HG02840 (cell line): ENCODE results near the gene ST14.

ENCODE experiments used
- ATAC-seq: cut with Tn5 transposase; IDR thresholded peaks from one replicate; pipeline ENCODE4 v1.9.1; 2021; ENCODE audit warnings: mild to moderate bottlenecking, moderate library complexity, moderate number of reproducible peaks; ENCODE audit not compliant: unreplicated experiment, low FRiP score

ST14 gene

DNA sequence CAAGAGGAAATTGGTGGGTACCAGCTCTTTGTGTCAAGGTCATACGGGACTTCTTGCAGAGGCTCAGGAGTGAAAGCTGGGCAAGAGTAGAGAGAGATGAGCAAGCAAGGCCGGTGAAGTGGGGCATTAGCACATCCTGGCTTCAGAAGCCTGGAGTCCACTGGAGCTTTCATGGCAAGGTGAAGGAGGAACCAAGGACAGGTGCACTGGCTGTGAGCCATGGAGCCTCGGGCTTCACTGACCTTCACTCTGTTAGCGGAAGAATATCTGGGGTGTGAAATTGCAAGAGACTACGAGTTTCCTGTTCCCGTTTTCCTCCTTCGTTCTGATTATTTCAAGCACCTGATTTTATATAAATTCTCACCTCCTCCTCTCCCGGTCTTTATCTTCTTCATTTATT, 25.9 kb upstream of the ST14 start:
- ATAC-seq, result no peak

DNA sequence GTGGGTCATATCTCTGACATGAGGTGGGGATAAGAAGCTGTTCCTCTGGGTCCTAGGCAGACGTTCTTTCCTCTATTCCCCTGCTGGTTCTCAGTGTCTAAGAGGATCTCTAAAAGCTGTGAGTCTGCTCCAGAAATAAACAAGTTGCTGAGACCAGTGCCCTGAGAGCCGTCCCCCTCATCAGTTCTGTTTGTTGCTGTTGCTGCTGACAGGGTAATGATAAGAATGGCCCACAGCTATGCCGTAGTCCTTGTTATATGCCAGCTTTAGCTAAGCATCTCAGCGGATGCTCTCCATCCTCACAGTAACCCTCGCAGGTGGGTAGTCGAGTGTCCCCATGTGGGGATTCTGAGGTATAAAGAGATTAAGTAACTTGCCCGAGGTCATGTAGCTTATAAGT, 23.5 kb upstream of the ST14 start:
- no peak for ATAC-seq

DNA sequence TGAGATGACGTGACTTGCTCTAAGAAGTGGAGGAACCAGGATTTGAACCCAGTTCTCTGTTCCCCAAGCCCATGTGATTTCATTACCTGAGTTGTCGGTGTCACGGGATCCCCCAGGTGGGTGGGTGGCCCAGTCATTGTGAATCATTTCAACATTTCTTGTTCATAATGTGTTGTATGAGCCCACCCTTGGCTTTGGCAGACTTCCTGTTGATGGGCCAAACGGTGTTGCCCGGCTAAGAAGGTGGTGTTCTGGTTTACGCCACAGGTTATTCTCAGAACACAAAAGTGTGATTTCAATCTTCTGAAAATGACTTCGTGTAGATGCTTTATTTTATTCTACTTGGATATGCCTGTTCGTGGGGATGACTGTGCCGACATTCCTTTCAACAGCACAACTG, 21.6 kb upstream of the ST14 start:
- ATAC-seq, result no peak

DNA sequence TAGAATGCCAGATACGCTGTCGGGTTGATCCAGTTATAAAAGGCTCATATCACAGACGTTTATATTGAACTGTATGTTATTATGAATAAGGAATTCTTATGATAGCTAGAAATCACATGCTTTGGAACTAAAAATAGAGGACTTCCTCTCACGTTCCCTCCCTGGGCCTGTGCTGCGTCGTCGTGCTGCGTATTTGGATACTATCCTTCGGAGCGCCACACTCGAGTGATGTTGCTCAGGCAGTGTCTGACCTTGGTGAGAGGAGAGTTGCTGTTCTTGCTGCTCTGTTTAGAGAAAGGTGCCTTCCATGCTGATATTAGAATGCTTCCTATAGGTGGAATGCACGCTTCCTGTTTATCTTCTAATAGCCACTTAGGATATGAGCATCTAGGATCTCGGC, 20.2 kb upstream of the ST14 start:
- no peak for ATAC-seq

DNA sequence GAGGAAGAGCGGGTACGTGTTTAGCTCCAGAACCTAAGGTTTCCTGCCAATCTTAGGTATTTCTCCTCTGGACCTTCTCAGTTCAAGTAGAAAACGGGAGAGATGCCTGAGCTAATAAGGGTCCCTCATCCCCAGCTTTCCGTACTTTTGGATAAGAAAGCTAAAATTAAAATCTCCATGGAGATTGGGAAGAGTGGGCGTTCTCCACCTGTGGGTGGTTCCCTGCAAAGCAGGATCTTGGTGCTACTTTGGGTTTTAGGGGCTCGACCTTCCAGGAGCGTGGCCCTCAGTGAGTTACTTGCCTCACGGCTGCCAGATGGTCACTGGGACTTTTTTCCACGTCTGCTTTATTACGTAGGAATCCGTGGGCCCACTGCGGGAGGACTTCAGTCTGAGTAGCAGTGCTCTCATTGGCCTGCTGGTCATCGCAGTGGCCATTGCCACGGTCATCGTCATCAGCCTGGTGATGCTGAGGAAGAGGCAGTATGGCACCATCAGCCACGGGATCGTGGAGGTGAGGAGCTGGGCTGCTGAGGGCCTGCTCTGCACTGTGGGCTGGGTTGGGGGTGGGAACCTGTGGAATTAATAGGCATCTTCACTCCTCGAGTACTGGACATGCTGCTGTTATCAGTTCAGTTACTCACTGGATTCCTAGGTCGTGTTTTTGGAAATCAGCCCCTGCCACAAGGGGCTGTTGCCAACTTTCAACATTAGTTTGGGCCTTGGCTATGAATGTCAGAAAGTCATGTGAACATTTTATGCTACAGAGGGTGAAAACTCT, 17.8 kb upstream of the ST14 start:
- no peak for ATAC-seq

DNA sequence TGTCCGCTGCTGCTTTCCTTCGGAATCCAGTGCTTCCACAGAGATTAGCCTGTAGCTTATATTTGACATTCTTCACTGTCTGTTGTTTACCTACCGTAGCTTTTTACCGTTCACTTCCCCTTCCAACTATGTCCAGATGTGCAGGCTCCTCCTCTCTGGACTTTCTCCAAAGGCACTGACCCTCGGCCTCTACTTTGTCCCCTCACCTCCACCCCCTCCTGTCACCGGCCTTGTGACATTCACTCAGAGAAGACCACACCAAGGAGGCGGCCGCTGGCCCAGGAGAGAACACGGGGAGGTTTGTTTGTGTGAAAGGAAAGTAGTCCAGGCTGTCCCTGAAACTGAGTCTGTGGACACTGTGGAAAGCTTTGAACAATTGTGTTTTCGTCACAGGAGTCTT, 15.4 kb upstream of the ST14 start:
- no peak for ATAC-seq

DNA sequence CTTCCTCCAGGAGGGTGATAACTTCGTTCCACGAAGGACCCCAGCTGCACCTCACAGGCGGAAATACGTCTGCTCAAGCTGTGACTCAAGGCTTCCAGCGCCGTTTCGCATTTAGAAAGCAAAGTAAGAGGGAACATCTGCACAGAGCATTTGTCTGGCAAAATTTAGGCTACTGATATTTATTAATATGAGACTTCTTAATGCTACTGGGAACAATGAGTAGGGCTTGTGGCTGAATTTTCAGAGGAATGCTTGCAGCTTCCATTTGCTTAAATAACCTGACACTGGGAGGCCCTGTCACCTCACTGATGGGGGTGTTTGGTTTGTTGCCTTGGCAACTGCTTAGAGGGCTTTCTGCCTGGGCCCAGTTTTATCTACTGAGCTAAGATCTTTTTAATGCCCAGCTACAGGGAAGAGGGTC, 14.7 kb upstream of the ST14 start:
- no peak for ATAC-seq

DNA sequence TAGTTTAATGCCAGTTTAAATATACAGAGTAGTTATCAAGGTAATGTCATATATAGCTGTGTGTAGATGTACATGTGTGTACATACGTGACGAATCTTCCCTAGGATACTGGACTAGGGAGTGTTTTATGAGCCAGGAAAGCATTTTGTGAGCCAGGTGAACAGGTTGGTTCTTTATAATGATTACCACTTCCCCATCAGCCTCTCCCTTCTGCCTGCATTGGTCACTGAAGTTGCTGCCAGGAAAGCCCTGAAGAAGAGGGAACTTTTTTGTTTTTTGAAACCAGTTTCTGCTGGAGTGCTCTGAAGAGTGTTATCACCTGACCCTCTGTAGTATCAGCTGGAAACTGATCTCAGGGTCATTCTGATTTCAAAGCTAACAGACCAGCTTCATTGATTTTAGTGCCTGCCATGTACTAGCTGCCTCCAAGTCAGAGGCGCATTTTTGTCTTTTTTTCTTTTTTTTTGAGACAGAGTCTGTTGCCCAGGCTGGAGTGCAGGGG, 14.2 kb upstream of the ST14 start:
- no peak for ATAC-seq

DNA sequence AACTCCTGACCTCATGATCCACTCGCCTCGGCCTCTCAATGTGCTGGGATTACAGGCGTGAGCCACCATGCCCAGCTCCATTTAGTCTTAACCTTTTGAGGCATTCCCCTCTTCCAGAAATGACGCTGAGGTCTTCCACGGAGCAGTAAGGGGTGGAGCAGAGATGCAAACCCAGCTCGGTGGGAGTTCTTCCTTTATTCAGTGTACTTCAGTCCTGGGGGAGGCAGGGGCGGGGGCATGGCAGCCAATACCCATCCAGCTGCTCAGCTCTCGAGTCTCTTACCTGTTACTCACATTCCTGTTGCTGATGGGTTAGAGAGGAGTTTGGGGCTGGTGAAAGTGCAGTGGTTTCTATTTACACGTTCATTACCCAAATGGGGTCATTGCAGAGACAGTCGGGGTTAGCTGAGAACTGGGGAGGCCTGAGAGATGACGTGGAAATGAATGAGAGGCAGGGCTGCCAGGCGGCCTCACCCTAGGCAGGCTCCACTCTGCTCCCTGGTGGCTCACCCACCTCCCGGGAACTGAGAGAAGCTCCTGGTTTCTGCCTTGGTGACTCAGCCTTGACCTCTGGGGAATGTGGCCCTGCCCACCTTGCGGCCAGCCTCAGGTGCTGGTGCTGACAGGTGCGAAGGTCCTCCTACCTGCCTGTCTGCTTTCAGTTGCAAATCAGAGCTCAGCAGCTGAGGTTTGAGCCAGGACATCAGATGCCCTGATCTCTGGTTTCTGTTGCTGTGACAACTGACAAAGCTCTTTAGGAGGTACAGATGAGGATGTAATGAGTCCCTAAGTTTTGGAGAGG, 13.4 kb upstream of the ST14 start:
- ATAC-seq, result no peak

DNA sequence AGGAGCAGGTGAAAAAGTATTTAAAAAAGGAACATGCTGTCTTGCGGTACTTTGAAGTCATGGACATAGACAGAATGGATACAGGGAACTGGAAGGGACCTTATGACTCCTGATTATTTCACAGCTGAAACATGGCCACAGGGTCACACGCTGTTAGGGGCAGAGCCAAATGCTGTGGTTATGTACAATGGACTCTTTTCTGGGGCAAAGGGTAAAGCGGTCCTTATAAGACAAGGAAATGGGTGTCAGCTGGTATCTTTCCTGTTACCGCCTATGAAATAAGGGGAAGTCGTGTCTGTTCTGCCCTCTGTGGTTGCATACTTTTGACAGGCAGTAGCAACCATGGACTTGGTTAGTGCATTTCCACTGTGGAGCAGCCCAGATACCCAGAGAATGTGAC, 12.8 kb upstream of the ST14 start:
- ATAC-seq, result no peak

DNA sequence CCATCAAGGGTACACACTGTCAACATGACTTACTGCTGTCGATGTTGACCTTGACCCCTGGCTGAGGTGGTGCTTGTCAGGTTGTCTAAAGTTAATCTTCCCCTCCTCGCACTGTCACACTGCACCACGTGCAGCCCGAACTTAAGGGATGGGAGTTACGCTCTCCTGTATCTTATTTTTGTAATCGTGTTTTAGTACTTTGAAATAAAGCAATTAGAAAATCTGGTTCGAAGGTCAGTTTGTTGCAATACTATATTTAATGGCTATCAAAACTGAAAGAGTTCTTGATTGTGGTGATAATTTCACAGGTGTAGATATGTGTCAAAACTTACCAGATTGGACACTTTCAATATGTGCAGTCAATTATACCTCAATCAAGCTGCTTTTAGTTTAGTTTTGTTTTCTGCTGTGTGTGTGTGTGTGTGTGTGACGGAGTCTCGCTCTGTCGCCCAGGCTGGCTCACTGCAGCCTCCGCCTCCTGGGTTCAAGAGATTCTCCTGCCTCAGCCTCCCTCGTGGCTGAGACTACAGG, 10.7 kb upstream of the ST14 start:
- ATAC-seq, result no peak

DNA sequence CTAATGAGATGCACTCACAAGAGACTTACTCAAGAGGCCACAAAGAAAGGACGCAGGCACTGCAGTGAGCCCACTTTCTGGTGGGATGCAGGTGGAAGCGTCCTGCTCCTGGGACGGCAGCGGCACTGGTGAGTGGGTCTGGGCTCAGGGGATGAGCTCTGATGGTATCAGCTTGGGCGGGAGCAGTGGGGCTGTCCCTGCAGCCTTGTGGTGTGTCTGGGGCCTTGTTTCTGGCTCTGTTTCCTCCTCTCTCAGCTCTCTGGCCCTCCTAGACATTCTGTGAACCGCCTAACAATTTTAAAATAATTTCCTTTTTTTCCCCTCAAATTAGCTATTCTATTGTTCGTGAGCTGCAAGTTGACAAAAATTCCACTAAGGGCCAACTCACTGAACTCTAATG, 8.8 kb upstream of the ST14 start:
- ATAC-seq, result no peak

DNA sequence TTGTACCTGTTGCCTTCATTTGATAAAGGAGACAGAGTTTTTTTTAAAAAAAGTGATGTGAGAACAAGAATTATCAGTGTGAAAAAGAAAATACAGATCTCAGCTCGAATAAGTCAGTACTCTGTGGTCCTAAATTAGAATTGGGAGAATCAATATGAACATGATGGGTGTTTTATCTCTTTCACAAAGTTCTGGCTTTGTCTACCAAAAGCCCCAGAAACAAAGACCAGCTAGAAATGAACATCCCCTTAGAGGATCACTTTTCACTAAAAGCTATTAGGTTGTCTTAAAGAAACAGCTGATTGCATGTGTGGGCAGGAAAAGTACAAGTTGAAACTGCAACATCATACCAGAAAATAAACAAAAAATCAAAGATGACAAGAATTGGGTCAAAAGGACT, 8.4 kb upstream of the ST14 start:
- ATAC-seq, result no peak

DNA sequence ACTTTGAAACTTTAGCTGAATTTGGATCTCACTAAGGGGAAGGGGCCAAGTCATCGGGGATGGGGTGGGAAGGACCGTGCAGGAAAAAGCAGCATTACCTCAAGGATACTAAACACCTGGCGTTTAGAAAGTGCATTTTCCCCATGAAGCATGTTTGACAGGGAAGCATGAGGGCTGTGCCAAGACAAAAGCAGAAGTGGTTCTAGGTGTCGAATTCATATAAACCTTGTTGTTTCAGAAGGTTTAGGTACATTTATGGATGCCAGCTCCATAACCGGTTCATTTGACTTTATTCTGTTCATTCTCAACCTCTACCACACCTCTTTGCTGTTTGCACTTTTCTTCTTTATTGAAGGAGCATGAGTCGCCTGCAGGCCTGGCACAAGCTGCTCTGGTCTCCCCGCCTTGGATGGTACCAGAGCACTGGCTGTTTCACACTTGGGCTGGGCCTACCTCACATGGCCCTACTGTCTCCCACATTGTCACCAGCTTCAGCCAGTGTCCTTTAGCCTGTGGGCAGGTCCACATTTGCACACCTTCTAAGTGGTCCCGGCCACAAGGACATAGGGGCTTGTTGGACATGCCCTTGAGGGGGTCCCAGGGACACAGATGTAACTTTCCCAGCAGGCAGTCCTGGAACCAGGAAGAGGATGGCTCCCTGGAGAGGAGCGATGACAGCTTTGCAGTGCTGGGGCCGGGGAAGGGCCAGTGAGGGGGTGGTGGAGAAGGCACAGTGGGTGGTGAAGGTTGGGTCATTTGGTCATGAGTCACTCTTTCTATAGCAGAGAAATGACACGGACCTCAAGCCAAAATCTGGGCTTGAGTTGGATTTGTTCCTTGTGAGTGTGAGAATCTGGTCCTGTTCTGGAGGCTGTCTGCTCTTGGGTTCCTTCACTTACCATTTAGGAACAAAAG, 3.2 kb upstream of the ST14 start:
- ATAC-seq, result no peak

DNA sequence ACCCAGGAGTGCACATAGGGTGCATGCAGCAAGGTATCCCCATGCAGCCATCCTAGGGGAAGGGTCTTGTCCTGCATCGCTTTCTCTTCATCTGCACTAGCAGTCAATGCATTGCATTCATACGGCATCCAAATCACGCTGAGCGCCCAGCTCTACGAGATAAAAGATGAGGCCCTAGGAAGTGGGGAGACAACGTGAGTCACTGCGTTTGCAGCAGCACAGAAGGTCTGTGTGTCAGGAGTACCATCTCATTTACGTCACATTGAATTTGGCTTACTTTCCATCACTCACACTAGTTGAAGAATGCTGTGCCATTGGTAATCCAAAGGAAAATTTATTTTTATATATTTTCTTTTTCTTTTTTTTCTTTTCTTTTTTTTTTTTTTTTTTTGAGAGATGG, 2.5 kb upstream of the ST14 start:
- ATAC-seq, result no peak

DNA sequence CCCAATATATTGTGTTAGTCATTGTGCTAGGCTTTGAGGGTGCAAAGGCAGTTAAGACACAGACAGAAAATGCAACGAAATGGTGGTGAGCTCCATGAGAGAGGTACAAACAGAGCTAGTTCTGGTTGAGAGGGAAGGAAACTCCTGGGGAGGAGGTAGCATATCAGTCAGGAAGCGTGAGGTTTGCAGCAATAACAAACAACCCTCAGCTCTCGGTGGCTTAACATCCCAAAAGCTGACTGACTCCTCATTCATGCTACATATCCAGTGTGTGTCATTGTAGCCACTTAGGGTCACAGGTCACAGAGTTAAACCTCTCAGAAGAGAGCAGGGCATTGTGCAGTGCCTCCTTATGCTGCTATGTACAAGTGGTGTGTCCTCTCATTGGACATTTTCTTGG, 1.7 kb upstream of the ST14 start:
- no peak for ATAC-seq

DNA sequence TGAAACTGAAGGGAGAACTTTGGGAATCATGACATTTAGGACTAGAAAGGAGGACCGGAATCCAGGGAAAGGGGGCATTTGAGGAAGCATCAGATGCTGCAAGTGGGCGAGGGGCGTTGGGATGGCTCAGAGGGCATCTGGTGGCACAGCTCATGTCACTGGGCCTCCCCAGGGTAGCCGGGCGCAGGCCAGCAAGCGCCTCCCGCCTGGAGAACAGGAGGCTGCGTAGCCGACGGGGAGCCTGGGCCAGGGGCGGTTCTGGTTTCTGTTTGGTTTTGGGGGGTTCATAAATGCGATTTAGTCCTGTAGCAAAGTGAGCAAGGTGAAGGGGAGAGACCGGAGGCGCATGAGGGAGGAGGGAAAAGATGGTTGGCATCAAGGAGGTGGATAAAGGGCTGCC, 443 bp upstream of the ST14 start:
- ATAC-seq, result no peak

DNA sequence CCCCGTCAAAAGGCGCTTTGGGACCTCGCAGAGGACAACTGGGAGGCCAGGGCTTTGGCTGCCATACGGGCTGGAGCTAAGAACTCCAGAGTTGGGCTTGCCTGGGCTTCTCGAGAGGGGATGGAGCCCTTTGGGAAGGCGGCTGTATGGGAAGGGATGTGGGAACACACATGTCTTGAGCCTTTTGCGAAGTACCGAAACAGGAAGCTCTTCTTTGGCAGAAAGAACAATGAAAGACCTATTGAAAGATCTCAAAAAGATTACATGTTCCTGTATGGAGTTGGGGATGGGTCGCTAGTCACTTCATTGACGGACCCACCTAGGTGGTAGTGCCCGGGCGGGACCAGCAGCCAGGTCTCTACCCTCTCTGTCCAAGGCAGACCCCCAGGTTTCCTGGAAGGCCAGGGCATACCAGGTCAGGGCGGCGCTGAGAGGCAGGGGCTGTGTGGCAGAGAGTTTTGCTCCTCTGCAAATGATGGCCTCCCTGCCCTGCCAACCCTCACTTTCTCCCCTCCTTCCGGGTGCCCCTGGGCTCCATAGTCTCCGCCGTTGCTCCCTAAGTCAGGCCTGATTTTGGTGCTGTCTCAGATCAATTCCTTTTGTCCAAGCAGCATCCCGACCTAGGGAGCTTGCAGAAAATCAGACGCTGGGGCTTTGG, 1.0 kb downstream of the ST14 start:
- ATAC-seq, result no peak

DNA sequence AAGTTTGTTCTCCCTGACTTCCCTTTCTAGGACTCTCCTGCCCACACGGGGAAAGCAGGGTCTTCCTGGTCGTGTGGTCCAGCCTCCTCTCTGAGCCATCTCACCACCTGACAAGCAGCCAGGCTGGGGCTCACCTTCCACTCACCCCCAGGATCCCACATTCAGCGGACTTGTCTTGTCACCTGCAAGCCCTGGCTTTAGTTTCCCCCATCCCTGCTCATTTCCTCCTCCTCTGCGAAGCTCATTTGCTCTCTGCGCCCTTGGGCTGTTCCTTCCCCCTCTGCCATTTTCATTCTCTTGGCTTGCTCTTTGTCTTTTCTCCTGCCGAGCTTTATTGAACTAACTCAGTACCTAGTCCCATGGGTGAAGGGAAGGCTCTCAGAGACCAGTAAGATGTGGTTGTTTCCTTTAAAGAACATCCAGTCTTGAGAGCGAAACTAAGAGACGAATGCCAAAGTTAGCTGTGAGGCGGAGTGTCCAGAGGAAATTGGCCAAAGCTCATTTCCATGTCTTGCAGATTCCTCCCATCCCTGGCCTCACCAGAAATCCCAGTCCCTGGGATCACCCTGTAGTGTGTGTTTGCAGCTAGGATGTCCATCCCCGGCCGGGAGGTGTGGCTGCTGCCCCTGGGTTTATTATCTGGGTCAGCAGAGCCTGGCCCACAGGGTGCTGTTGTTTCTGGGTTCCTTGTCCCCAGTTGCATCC, 2.0 kb downstream of the ST14 start:
- ATAC-seq, result no peak
